Activated T-cell treated with anti-CD3 and anti-CD28 coated beads, Interleukin-2, amount 50 U/mL, for 72 hours (primary cell): ENCODE results near the gene ZNF488. TPM values are rescaled to one million over a fixed set of nuclear protein-coding genes. Genes with fewer than 3 reads are reported as not detected.
"Not testable (repeated sequence)": the region's sequence is repeated elsewhere in the genome, so short reads cannot be mapped to it uniquely, and the experiment has no call there.

Source experiments
- ATAC-seq, 2 donors: fragments of 150-1000 bp; cut with Tn5 transposase; replicated peaks in 1 of 2; 2 replicates each; pipeline ENCODE4 v1.10.0; 2021; ENCODE audit warnings: moderate library complexity in 2 of 2, mild to moderate bottlenecking in 1 of 2
- DNase-seq, 2 donors: peaks; one replicate each; pipeline ENCODE4 v3.0.0; 2021 to 2022; ENCODE audit warnings: mixed read lengths in 1 of 2
- H3K27ac Mint-ChIP-seq: one replicate; pipeline ENCODE4 v1.8.0; 2022; ENCODE audit warnings: mild to moderate bottlenecking, moderate library complexity, mixed read lengths
- H3K27me3 Mint-ChIP-seq: one replicate; pipeline ENCODE4 v1.8.0; 2022; ENCODE audit warnings: low read depth, mixed read lengths
- H3K36me3 Mint-ChIP-seq, 2 donors: one replicate each; pipeline ENCODE4 v1.8.0; 2022; ENCODE audit warnings: mixed read lengths in 2 of 2, mild to moderate bottlenecking in 1 of 2; ENCODE audit not compliant: insufficient read depth in 2 of 2
- H3K4me1 Mint-ChIP-seq: one replicate; pipeline ENCODE4 v1.8.0; 2022; ENCODE audit warnings: low read depth, mixed read lengths
- H3K4me3 Mint-ChIP-seq, 2 donors: one replicate each; pipeline ENCODE4 v1.8.0; 2022; ENCODE audit warnings: mild to moderate bottlenecking in 2 of 2, mixed read lengths in 2 of 2, moderate library complexity in 2 of 2
- H3K9me3 Mint-ChIP-seq, 2 donors: one replicate each; pipeline ENCODE4 v1.8.0; 2022; ENCODE audit warnings: mixed read lengths in 2 of 2
- total RNA-seq, 2 donors: library from RNA; stranded (reverse); gene quantifications; one replicate each; pipeline ENCODE4 v1.2.3, GENCODE V29; 2022

Gene ZNF488
- total RNA-seq, 2 donors from 2014 or later, result 0.36 to 0.46 TPM

- ATAC-seq (no peak), DNase-seq (no peak)
- Mint-ChIP-seq H3K27ac (no peak overlapping the region), H3K27me3 (peaks cover 58% of the 10 kb centered on the region), H3K36me3 (peaks cover 7 to 17% of the 10 kb centered on the region in 2 donors), H3K4me3 (no peak overlapping the region), H3K4me1 (peaks cover 6% of the 10 kb centered on the region), H3K9me3 (peaks cover 9 to 10% of the 10 kb centered on the region in 2 donors)
Observed at GRCh38 chr10:47388879-47389278, 4.8 kb upstream of the ZNF488 start.

GRCh38 chr10:47386104-47386503, 2.0 kb upstream of the ZNF488 start:
- ATAC-seq, DNase-seq, H3K27ac Mint-ChIP-seq, H3K9me3 Mint-ChIP-seq, H3K4me3 Mint-ChIP-seq: not testable (repeated sequence)
- Mint-ChIP-seq H3K36me3 (peaks cover 7 to 17% of the 10 kb centered on the region in 2 donors), H3K27me3 (peaks cover 60% of the 10 kb centered on the region), H3K4me1 (peaks cover 15% of the 10 kb centered on the region)

GRCh38 chr10:47383261-47384147, 589 bp downstream of the ZNF488 start:
- Mint-ChIP-seq H3K27ac (no peak overlapping the region), H3K4me3 (peak overlapping the region; percentile 81 to 83), H3K27me3 (peaks cover 79% of the 10 kb centered on the region), H3K36me3 (peaks cover 4 to 15% of the 10 kb centered on the region in 2 donors), H3K4me1 (peaks cover 15% of the 10 kb centered on the region), H3K9me3 (peaks cover 6 to 10% of the 10 kb centered on the region in 2 donors)
- no peak for ATAC-seq
- no peak for DNase-seq

- H3K4me3 Mint-ChIP-seq, result no peak overlapping the region
- H3K27me3 Mint-ChIP-seq, result peaks cover 85% of the 10 kb centered on the region
Observed at GRCh38 chr10:47381427-47382379, 2.4 kb downstream of the ZNF488 start.

GRCh38 chr10:47381103-47381395, 3.0 kb downstream of the ZNF488 start:
- peaks cover 90% of the 10 kb centered on the region for H3K27me3 Mint-ChIP-seq
- H3K4me1 Mint-ChIP-seq, result peaks cover 22% of the 10 kb centered on the region
- H3K27ac Mint-ChIP-seq, result no peak overlapping the region
- ATAC-seq, result no peak
- no peak overlapping the region for H3K4me3 Mint-ChIP-seq
- H3K36me3 Mint-ChIP-seq, result peaks cover 0 to 9% of the 10 kb centered on the region in 2 donors
- DNase-seq, result no peak
- peaks cover 0 to 2% of the 10 kb centered on the region in 2 donors for H3K9me3 Mint-ChIP-seq

More at GRCh38 chr10:47381427-47382379, 2.4 kb downstream of the ZNF488 start:
- ATAC-seq, result no peak
- Mint-ChIP-seq H3K36me3 (peaks cover 0 to 9% of the 10 kb centered on the region in 2 donors), H3K4me1 (peaks cover 22% of the 10 kb centered on the region), H3K9me3 (peaks cover 0 to 2% of the 10 kb centered on the region in 2 donors), H3K27ac (no peak overlapping the region)
- no peak for DNase-seq

- Mint-ChIP-seq H3K36me3 (peaks cover 0 to 5% of the 10 kb centered on the region in 2 donors), H3K27me3 (peaks cover 90% of the 10 kb centered on the region), H3K9me3 (no peaks in the 10 kb centered on the region), H3K27ac (no peak overlapping the region), H3K4me1 (peaks cover 22% of the 10 kb centered on the region), H3K4me3 (no peak overlapping the region)
- ATAC-seq (no peak), DNase-seq (no peak)
Observed at GRCh38 chr10:47380341-47381102, 3.6 kb downstream of the ZNF488 start.

- Mint-ChIP-seq H3K4me3 (no peak overlapping the region), H3K36me3 (peaks cover 0 to 2% of the 10 kb centered on the region in 2 donors), H3K9me3 (no peaks in the 10 kb centered on the region), H3K27me3 (peaks cover 87% of the 10 kb centered on the region), H3K27ac (no peak overlapping the region), H3K4me1 (peaks cover 20% of the 10 kb centered on the region)
- ATAC-seq, result no peak
- no peak for DNase-seq
Observed at GRCh38 chr10:47379901-47380300, 4.2 kb downstream of the ZNF488 start.

- DNase-seq (no peak), ATAC-seq (no peak)
- Mint-ChIP-seq H3K4me3 (no peak overlapping the region), H3K27me3 (peaks cover 84% of the 10 kb centered on the region), H3K4me1 (peaks cover 17% of the 10 kb centered on the region), H3K9me3 (no peaks in the 10 kb centered on the region), H3K36me3 (no peaks in the 10 kb centered on the region), H3K27ac (no peak overlapping the region)
Observed at GRCh38 chr10:47379445-47379785, 4.7 kb downstream of the ZNF488 start.

- no peak for ATAC-seq
- H3K4me3 Mint-ChIP-seq, result no peak overlapping the region
- H3K4me1 Mint-ChIP-seq, result peaks cover 15% of the 10 kb centered on the region
- no peak overlapping the region for H3K27ac Mint-ChIP-seq
- H3K27me3 Mint-ChIP-seq, result peaks cover 81% of the 10 kb centered on the region
- no peaks in the 10 kb centered on the region for H3K36me3 Mint-ChIP-seq
- H3K9me3 Mint-ChIP-seq, result no peaks in the 10 kb centered on the region
- no peak for DNase-seq
Observed at GRCh38 chr10:47378606-47379444, 5.3 kb downstream of the ZNF488 start.

GRCh38 chr10:47378183-47378510, 5.9 kb downstream of the ZNF488 start:
- peaks cover 74% of the 10 kb centered on the region for H3K27me3 Mint-ChIP-seq
- no peak for ATAC-seq
- H3K4me3 Mint-ChIP-seq, result no peak overlapping the region
- peaks cover 8% of the 10 kb centered on the region for H3K4me1 Mint-ChIP-seq
- no peak overlapping the region for H3K27ac Mint-ChIP-seq
- H3K9me3 Mint-ChIP-seq, result no peaks in the 10 kb centered on the region
- DNase-seq, result no peak
- no peaks in the 10 kb centered on the region for H3K36me3 Mint-ChIP-seq

- Mint-ChIP-seq H3K27ac (no peak overlapping the region), H3K4me3 (no peak overlapping the region), H3K9me3 (no peaks in the 10 kb centered on the region), H3K4me1 (peaks cover 7% of the 10 kb centered on the region), H3K36me3 (no peaks in the 10 kb centered on the region), H3K27me3 (peaks cover 59% of the 10 kb centered on the region)
- ATAC-seq, result no peak
- DNase-seq, result no peak
Observed at GRCh38 chr10:47376522-47377220, 7.4 kb downstream of the ZNF488 start.
